Heart right ventricle (tissue), 16 donors: Measurements from ENCODE around the gene ATP2A1. TPM values are rescaled to one million over a fixed set of nuclear protein-coding genes. Genes with fewer than 3 reads are reported as not detected.

ENCODE experiments used
- ATAC-seq, 8 donors: fragments of 200-7000 bp; cut with Tn5 transposase; one replicate each; pipeline ENCODE4 v1.9.1; 2020; ENCODE audit warnings: mild to moderate bottlenecking in 8 of 8, moderate library complexity in 8 of 8, moderate number of reproducible peaks in 1 of 8
- DNase-seq, 2 donors: peaks; one replicate each; pipeline ENCODE4 v3.0.0-alpha.2; 2020
- H3K27ac ChIP-seq, 10 donors: fragments of 200-600 bp; sonication (generic) in 2 of 10; one replicate each; pipeline versions ENCODE4 v1.5.0 to v1.8.0; 2020 to 2022; ENCODE audit warnings: mild to moderate bottlenecking in 3 of 10
- H3K27me3 ChIP-seq, 7 donors: fragments of 200-600 bp; one replicate each; pipeline ENCODE4 v1.8.0; 2021 to 2022; ENCODE audit warnings: mild to moderate bottlenecking in 2 of 7
- H3K36me3 ChIP-seq, 9 donors: fragments of 200-600 bp; sonication (generic) in 1 of 9; one replicate each; pipeline versions ENCODE4 v1.5.0 to v1.8.0; 2020 to 2022; ENCODE audit warnings: mild to moderate bottlenecking in 2 of 9
- H3K4me1 ChIP-seq, 9 donors: fragments of 200-600 bp; sonication (generic) in 1 of 9; one replicate each; pipeline versions ENCODE4 v1.5.0 to v1.8.0; 2020 to 2022; ENCODE audit warnings: mild to moderate bottlenecking in 4 of 9
- H3K4me3 ChIP-seq, 10 donors: fragments of 200-600 bp; sonication (generic) in 2 of 10; one replicate each; pipeline versions ENCODE4 v1.5.0 to v1.8.0; 2020 to 2022; ENCODE audit warnings: mild to moderate bottlenecking in 7 of 10, moderate library complexity in 2 of 10
- H3K9me3 ChIP-seq, 11 donors: fragments of 200-600 bp in 10 of 11; sonication (generic) in 2 of 11; one replicate each; pipeline versions ENCODE4 v1.5.0 to v1.8.0; 2013 to 2022; ENCODE audit warnings: mild to moderate bottlenecking in 2 of 11, control low read depth in 1 of 11, moderate library complexity in 1 of 11
- WGBS, 2 donors: extraction: QIAGEN DNeasy Blood & Tissue Kit; methylation state at CpG; one replicate each; pipeline ENCODE4 v1.1.7; 2013; ENCODE audit warnings: inconsistent platforms in 1 of 2; 5-methylcytosine and 5-hydroxymethylcytosine counted together
- intact Hi-C, 10 donors: fragments of 100-400 bp; cut with DNase I; formaldehyde crosslinking; loops; one replicate each; pipeline versions ENCODE4 v1.11.1 to v1.14.2; 2022
- polyA plus RNA-seq, 2 donors: library from polyadenylated mRNA; stranded (reverse); fragments of 200-250 nt; gene quantifications; one replicate each; pipeline ENCODE4 v1.2.3, GENCODE V29; 2013
- total RNA-seq, 10 donors: library from RNA; stranded (reverse); fragmentation: NEBNext Ultra II Directional in 3 of 10; extraction: Animal tissue kit (Norgen Biotek cat#: 25700) in 3 of 10; gene quantifications; one replicate each; pipeline versions ENCODE4 v1.2.1 to v1.2.4, GENCODE V29; 2021 to 2023
- TF ChIP-seq, protein P1 (sequence below), 9 donors: fragments of 200-600 bp; sonication (generic) in 2 of 9; IDR thresholded peaks; one replicate each; pipeline versions ENCODE4 v1.5.0 to v1.8.0; 2021 to 2022; ENCODE audit warnings: antibody characterized with exemption in 9 of 9, mild to moderate bottlenecking in 5 of 9, moderate library complexity in 1 of 9
- donor health status: Arrhythmogenic right ventricular cardiomyopathy.
- donor health status: ischemic (EF 13 %, LVEDD 7.1; RV severe dilation, severe dysfunction).
- donor health status: healthy with polysubstance abuse.
- donor health status: DM: no; HTN: yes; CAD: no.
- donor health status: DM: no; HTN: no; CAD: no.
- donor health status: ischemic (EF 25% LVEDD 6.9; RV normal size, moderate dysfunction).
- donor health status: ischemic (EF 25% LVEDD 5.7; RV mildly dilated, moderate dysfunction).
- donor health status: healthy.
- donor health status: DM: yes; HTN: yes; CAD: no.
- donor health status: Ischemic cardiomyopathy.
- donor health status: ischemic (EF 35%, LVEDD 5.7; RV mildly dilated, moderate dysfunction).
- donor health status: nonischemic (EF 11% LVEDD 7.7; RV severe dilation, severe dysfunction).
- donor health status: DM: yes; HTN: yes; CAD: no.
- donor health status: PGD.
- donor health status: ischemic (EF 29% LVEDD 5.4; RV normal size, mild dysfunction).
- donor health status: nonischemic (EF 23%, LVEDD 6.1; RV moderate dilation, normal function).

The ATP2A1 gene
- total and polyA plus RNA-seq, 12 donors: 0.13 to 1.0 (median 0.23) TPM

DNA sequence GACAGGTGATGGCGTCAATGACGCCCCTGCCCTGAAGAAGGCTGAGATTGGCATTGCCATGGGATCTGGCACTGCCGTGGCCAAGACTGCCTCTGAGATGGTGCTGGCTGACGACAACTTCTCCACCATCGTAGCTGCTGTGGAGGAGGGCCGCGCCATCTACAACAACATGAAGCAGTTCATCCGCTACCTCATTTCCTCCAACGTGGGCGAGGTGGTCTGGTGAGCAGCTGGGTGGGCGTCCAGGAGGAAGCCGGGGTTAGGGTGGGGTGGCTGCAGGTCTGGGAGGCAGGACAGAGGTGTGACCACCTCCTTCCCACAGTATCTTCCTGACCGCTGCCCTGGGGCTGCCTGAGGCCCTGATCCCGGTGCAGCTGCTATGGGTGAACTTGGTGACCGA is 23.6 kb downstream of the ATP2A1 start:
- Histone ChIP-seq H3K4me3 (no peak overlapping the region), H3K4me1 (no peaks in the 10 kb centered on the region), H3K9me3 (no peaks in the 10 kb centered on the region), H3K36me3 (peaks cover 0 to 40% (median 17%) of the 10 kb centered on the region in 9 donors), H3K27ac (no peak overlapping the region), H3K27me3 (no peaks in the 10 kb centered on the region)
- DNase-seq: no peak
- ATAC-seq: no peak
- intact Hi-C loops: no loop called here
- TF ChIP-seq, protein P1, sequence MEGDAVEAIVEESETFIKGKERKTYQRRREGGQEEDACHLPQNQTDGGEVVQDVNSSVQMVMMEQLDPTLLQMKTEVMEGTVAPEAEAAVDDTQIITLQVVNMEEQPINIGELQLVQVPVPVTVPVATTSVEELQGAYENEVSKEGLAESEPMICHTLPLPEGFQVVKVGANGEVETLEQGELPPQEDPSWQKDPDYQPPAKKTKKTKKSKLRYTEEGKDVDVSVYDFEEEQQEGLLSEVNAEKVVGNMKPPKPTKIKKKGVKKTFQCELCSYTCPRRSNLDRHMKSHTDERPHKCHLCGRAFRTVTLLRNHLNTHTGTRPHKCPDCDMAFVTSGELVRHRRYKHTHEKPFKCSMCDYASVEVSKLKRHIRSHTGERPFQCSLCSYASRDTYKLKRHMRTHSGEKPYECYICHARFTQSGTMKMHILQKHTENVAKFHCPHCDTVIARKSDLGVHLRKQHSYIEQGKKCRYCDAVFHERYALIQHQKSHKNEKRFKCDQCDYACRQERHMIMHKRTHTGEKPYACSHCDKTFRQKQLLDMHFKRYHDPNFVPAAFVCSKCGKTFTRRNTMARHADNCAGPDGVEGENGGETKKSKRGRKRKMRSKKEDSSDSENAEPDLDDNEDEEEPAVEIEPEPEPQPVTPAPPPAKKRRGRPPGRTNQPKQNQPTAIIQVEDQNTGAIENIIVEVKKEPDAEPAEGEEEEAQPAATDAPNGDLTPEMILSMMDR (IDR thresholded peaks at IDR 0.05): no peak
- 84 to 88% methylated on average over 15 of the region's 15 CpGs for WGBS, 2 donors

GRCh38 chr16:28902909-28903308 is 24.6 kb downstream of the ATP2A1 start:
- 62 to 74% methylated on average over 11 of the region's 11 CpGs for WGBS, 2 donors
- intact Hi-C loops: no loop called here

GRCh38 chr16:28903344-28904042 is 25.2 kb downstream of the ATP2A1 start:
- 90% methylated on average over 29 of the region's 29 CpGs for WGBS, 2 donors
- Histone ChIP-seq H3K4me3 (no peak overlapping the region), H3K9me3 (no peaks in the 10 kb centered on the region), H3K27ac (no peak overlapping the region), H3K27me3 (no peaks in the 10 kb centered on the region), H3K4me1 (no peaks in the 10 kb centered on the region), H3K36me3 (peaks cover 0 to 47% (median 17%) of the 10 kb centered on the region in 9 donors)
- DNase-seq: no peak
- intact Hi-C loops: no loop called here
- TF ChIP-seq, protein P1 (IDR thresholded peaks at IDR 0.05): no peak
- ATAC-seq: peak in 1 of 8 donors; percentile 13

More at GRCh38 chr16:28902909-28903308, 24.6 kb downstream of the ATP2A1 start:
- peak in 2 of 8 donors; percentile 11 to 16 for ATAC-seq
- Histone ChIP-seq H3K4me1 (no peaks in the 10 kb centered on the region), H3K9me3 (no peaks in the 10 kb centered on the region), H3K27me3 (no peaks in the 10 kb centered on the region), H3K4me3 (no peak overlapping the region), H3K36me3 (peaks cover 0 to 47% (median 17%) of the 10 kb centered on the region in 9 donors), H3K27ac (no peak overlapping the region)
- no peak for DNase-seq
- TF ChIP-seq, protein P1 (IDR thresholded peaks at IDR 0.05): no peak

DNA sequence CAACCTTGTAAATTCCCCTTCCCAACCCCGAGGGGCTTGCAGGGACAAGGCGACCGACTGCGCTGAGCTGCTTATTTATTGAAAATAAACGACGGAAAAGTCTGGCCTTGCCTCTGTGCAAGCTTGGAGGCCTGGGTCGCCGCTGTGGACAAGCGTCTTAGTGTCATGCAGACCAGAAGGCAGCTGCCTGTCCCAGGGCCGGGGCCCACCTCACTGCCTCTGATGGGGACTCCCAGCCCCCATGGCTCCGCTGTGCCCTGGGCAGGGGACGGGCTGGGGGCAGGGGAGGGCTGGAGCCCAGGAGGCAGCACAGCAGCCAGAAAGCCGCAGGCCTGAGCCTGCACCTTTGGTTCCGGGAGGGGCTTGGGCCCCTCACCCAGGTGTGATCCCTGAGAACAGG is 26.1 kb downstream of the ATP2A1 start:
- Histone ChIP-seq H3K27ac (no peak overlapping the region), H3K4me1 (no peaks in the 10 kb centered on the region), H3K4me3 (no peak overlapping the region), H3K9me3 (no peaks in the 10 kb centered on the region), H3K27me3 (no peaks in the 10 kb centered on the region), H3K36me3 (peaks cover 0 to 55% (median 17%) of the 10 kb centered on the region in 9 donors)
- TF ChIP-seq, protein P1 (IDR thresholded peaks at IDR 0.05): no peak
- intact Hi-C loops: no loop called here
- DNase-seq (no peak), ATAC-seq (peak in 1 of 8 donors; percentile 14)
- WGBS, 2 donors: 90 to 94% methylated on average over 14 of the region's 14 CpGs
